Kidney (tissue), 14 donors: ENCODE results near the gene TACC2. TPM values are rescaled to one million over a fixed set of nuclear protein-coding genes. Genes with fewer than 3 reads are reported as not detected.

Experiments used
- DNase-seq, 5 donors: peaks; one replicate each; pipeline ENCODE4 v3.0.0-alpha.2; 2013 to 2020
- FAIRE-seq: peaks from 2 replicates; lab custom pipeline; 2012; peaks lifted over from hg19 to GRCh38; lab: Jason Lieb, UNC
- H3K27ac ChIP-seq, 2 donors: one replicate each; pipeline ENCODE4 v1.7.0; 2013; ENCODE audit warnings: low read depth in 2 of 2, low read length in 2 of 2, inconsistent platforms in 1 of 2
- H3K27me3 ChIP-seq: one replicate; pipeline ENCODE4 v1.7.1; 2013; ENCODE audit warnings: low read length, inconsistent platforms; ENCODE audit not compliant: control insufficient read depth, insufficient read depth
- H3K36me3 ChIP-seq, 3 donors: one replicate each; pipeline versions ENCODE4 v1.7.0 to v1.7.1; 2013; ENCODE audit warnings: low read length in 3 of 3, control low read depth in 1 of 3, inconsistent platforms in 1 of 3; ENCODE audit not compliant: insufficient read depth in 3 of 3, control insufficient read depth in 2 of 3
- H3K4me1 ChIP-seq, 3 donors: one replicate each; pipeline versions ENCODE4 v1.7.0 to v1.7.1; 2013; ENCODE audit warnings: low read length in 3 of 3, inconsistent platforms in 1 of 3, low read depth in 1 of 3; ENCODE audit not compliant: control insufficient read depth in 2 of 3, insufficient read depth in 2 of 3
- H3K4me3 ChIP-seq, 3 donors: one replicate each; pipeline versions ENCODE4 v1.7.0 to v1.8.1; 2013; ENCODE audit warnings: low read length in 3 of 3, control low read depth in 1 of 3, inconsistent platforms in 1 of 3
- H3K9ac ChIP-seq, 3 donors: one replicate each; pipeline versions ENCODE4 v1.7.0 to v1.7.1; 2013; ENCODE audit warnings: low read length in 3 of 3, control low read depth in 1 of 3, inconsistent platforms in 1 of 3
- H3K9me3 ChIP-seq, 3 donors: one replicate each; pipeline versions ENCODE4 v1.7.0 to v1.7.1; 2013; ENCODE audit warnings: low read length in 3 of 3, control low read depth in 1 of 3, inconsistent platforms in 1 of 3; ENCODE audit not compliant: control insufficient read depth in 2 of 3, insufficient read depth in 1 of 3
- intact Hi-C: fragments of 100-400 bp; cut with DNase I; formaldehyde crosslinking; loops from one replicate; pipeline ENCODE4 v1.11.1; 2022
- polyA plus RNA-seq: library from polyadenylated mRNA; stranded (reverse); fragments of 350-450 nt; fragmentation: Illumina TruSeq; extraction: RNeasy Lipid Tissue Mini Kit (QIAGEN cat#74804); gene quantifications from one replicate; pipeline ENCODE4 v1.2.3, GENCODE V29; 2014; ENCODE audit warnings: low read depth, low replicate concordance; ENCODE audit not compliant: insufficient read depth
- total RNA-seq: library from RNA; stranded (reverse); fragmentation: NEBNext Ultra II Directional; extraction: Animal tissue kit (Norgen Biotek cat#: 25700); gene quantifications from one replicate; pipeline ENCODE4 v1.2.1, GENCODE V29; 2021
- TF ChIP-seq, protein P1 (sequence below): IDR thresholded peaks from 3 replicates; pipeline ENCODE4 v1.5.1; 2012; ENCODE audit warnings: mild to moderate bottlenecking, moderate library complexity, borderline replicate concordance; ENCODE audit not compliant: insufficient read depth; ENCODE audit errors: extremely low read depth
- donor health status: control.
- donor health status: control.
- donor health status: control.
- donor health status: control.
- donor health status: control.
- donor health status: DM: yes; HTN: yes; CAD: no.
- donor health status: Normal renal cell carcinoma (clear cell type).

Gene TACC2
- total and polyA plus RNA-seq, 2 donors from 2014 or later: 36.4 to 81.0 TPM

DNA sequence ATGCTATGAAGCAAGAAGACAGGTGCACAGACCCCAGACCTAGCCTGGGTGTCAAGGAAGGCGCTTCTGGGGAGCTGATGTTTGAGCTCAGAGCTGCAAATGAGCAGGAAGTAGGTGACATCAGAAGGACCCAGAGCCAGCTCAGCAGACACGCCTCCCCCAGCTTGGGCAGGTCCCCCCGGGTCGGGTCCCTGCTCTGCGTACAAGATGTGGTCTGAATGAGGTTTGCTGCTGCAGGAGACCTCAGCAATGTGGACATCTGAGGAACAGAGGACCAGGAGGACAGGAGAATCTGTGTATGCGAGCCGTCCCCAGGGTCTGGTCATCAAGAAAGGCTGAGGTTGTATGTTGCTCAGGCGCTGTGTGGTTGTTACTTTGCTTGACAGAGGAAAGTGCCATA is 51.8 kb downstream of the TACC2 start:
- intact Hi-C loops: no loop called here

DNA sequence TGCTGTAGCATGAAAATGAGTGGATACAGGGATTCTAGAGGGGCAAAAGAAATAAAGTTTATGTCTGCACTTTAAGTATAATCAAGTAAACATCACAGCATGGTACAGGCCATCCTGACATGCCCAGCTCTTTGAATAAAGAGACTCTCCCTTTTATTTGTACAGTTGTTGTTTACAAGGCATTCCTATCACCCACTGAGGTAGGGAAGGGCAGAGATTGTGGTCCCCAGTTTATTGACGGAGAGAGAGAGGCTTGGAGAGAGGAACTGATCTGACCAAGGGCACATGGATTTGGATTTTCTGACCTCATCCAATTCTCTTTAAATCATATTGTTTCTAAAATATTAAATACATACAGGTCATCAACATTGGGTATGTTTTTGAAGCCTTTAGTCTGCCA is 53.9 kb downstream of the TACC2 start:
- TF ChIP-seq, protein P1, sequence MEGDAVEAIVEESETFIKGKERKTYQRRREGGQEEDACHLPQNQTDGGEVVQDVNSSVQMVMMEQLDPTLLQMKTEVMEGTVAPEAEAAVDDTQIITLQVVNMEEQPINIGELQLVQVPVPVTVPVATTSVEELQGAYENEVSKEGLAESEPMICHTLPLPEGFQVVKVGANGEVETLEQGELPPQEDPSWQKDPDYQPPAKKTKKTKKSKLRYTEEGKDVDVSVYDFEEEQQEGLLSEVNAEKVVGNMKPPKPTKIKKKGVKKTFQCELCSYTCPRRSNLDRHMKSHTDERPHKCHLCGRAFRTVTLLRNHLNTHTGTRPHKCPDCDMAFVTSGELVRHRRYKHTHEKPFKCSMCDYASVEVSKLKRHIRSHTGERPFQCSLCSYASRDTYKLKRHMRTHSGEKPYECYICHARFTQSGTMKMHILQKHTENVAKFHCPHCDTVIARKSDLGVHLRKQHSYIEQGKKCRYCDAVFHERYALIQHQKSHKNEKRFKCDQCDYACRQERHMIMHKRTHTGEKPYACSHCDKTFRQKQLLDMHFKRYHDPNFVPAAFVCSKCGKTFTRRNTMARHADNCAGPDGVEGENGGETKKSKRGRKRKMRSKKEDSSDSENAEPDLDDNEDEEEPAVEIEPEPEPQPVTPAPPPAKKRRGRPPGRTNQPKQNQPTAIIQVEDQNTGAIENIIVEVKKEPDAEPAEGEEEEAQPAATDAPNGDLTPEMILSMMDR: no peak
- DNase-seq (no peak), FAIRE-seq (no peak)
- intact Hi-C loops: no loop called here
- no peaks in the 10 kb centered on the region for H3K27me3 ChIP-seq
- H3K9me3 ChIP-seq: no peaks in the 10 kb centered on the region
- H3K4me1 ChIP-seq: peaks cover 0 to 5% (median 2%) of the 10 kb centered on the region in 3 donors
- H3K36me3 ChIP-seq: no peaks in the 10 kb centered on the region
- H3K4me3 ChIP-seq: no peak overlapping the region
- no peak overlapping the region for H3K9ac ChIP-seq
- no peak overlapping the region for H3K27ac ChIP-seq

More for the DNA sequence above, 51.8 kb downstream of the TACC2 start:
- H3K9ac ChIP-seq: no peak overlapping the region
- H3K27ac ChIP-seq: no peak overlapping the region
- DNase-seq (no peak), FAIRE-seq (no peak)
- no peaks in the 10 kb centered on the region for H3K9me3 ChIP-seq
- no peak overlapping the region for H3K4me3 ChIP-seq
- H3K27me3 ChIP-seq: no peaks in the 10 kb centered on the region
- peaks cover 0 to 5% (median 2%) of the 10 kb centered on the region in 3 donors for H3K4me1 ChIP-seq
- peaks cover 0 to 2% (median 0%) of the 10 kb centered on the region in 3 donors for H3K36me3 ChIP-seq
- TF ChIP-seq, protein P1: no peak

DNA sequence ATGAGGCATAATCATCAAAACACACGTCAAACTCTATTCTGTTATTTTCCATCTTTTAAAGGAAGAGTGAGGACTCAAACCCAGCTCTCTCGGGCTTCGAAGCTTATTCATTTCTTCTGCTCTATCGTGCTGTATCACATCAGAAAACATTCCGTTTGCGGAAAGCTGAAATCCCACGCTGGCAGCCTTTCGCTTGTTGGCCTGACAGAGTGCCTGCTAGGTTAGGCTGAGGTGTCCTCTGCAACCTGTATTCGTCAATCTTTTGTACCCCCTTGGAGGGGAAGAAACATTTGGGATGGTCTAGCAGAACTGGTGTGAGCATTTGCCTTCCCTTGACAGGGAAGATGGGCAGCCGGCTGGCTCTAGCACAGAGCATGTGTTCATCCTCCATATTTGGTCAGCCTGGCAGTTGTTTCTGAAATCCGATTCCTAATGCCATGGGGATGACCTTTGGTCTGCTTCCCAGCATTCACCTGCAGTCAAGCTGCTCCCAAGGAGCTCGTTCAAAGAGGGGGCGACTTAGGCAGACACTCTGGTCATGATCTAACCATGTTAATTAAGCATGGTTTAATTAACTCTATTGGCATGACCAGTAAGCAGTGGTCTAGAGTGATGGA is 55.2 kb downstream of the TACC2 start:
- Histone ChIP-seq H3K4me3 (peak overlapping the region in 1 of 3 donors; percentile 7), H3K9me3 (no peaks in the 10 kb centered on the region), H3K9ac (no peak overlapping the region), H3K27ac (no peak overlapping the region), H3K36me3 (no peaks in the 10 kb centered on the region), H3K4me1 (peaks cover 0 to 5% (median 2%) of the 10 kb centered on the region in 3 donors), H3K27me3 (no peaks in the 10 kb centered on the region)
- DNase-seq (peak in 4 of 5 donors; percentile 73 to 92 (median 88)), FAIRE-seq (no peak)
- TF ChIP-seq, protein P1: no peak
- intact Hi-C loops: no loop called here
